Fibroblast of lung (primary cell): ENCODE measurements around the gene C11orf86. TPM values are rescaled to one million over a fixed set of nuclear protein-coding genes. Genes with fewer than 3 reads are reported as not detected.
A peak's percentile ranks its signal among the peaks of the same experiment; 100 is the strongest.

Source experiments
- DNase-seq, 2 donors: peaks; one replicate each; pipeline versions ENCODE4 v3.0.0 to v3.0.0-alpha.2; 2010; ENCODE audit warnings: low read depth in 2 of 2
- H2AFZ ChIP-seq: 2 replicates; pipeline ENCODE4 v1.5.1; 2012; ENCODE audit warnings: low read length, control low read depth, inconsistent platforms
- H3K27ac ChIP-seq: 2 replicates; pipeline ENCODE4 v1.5.1; 2011; ENCODE audit warnings: low read length, control low read depth; ENCODE audit not compliant: insufficient read depth
- H3K27me3 ChIP-seq: 2 replicates; pipeline ENCODE4 v1.5.1; 2011; ENCODE audit warnings: mild to moderate bottlenecking, low read length; ENCODE audit not compliant: control insufficient read depth, insufficient read depth
- H3K36me3 ChIP-seq: 2 replicates; pipeline ENCODE4 v1.5.1; 2011; ENCODE audit warnings: low read length; ENCODE audit not compliant: control insufficient read depth, insufficient read depth
- H3K4me1 ChIP-seq: 2 replicates; pipeline ENCODE4 v1.5.1; 2011; ENCODE audit warnings: low read length; ENCODE audit not compliant: control insufficient read depth, insufficient read depth; ENCODE audit errors: extremely low read depth
- H3K4me2 ChIP-seq: 2 replicates; pipeline ENCODE4 v1.5.1; 2011; ENCODE audit warnings: low read length, control low read depth; ENCODE audit not compliant: insufficient read depth; ENCODE audit errors: extremely low read depth
- H3K4me3 ChIP-seq, 4 experiments: fragments of 200-600 bp in 1 of 4; sonication (generic) in 1 of 4; replicated peaks in 1 of 4; 2 replicates each; pipeline ENCODE4 v1.5.1; 2011 to 2016; ENCODE audit warnings: low read length in 4 of 4, low read depth in 3 of 4, mild to moderate bottlenecking in 3 of 4, control low read depth in 2 of 4, inconsistent platforms in 1 of 4, mixed read lengths in 1 of 4; ENCODE audit not compliant: insufficient read depth in 1 of 4; ENCODE audit errors: control extremely low read depth in 1 of 4
- H3K79me2 ChIP-seq: 2 replicates; pipeline ENCODE4 v1.5.1; 2012; ENCODE audit warnings: mild to moderate bottlenecking, low read length, inconsistent platforms; ENCODE audit not compliant: control insufficient read depth, insufficient read depth
- H3K9ac ChIP-seq: 2 replicates; pipeline ENCODE4 v1.5.1; 2011; ENCODE audit warnings: mild to moderate bottlenecking, low read length, control low read depth; ENCODE audit not compliant: insufficient read depth
- H3K9me3 ChIP-seq: 2 replicates; pipeline ENCODE4 v1.5.1; 2012; ENCODE audit warnings: low read depth, low read length; ENCODE audit not compliant: control insufficient read depth, insufficient read depth
- H4K20me1 ChIP-seq: 2 replicates; pipeline ENCODE4 v1.5.1; 2011; ENCODE audit warnings: low read length; ENCODE audit not compliant: control insufficient read depth, insufficient read depth; ENCODE audit errors: extremely low read depth
- CTCF ChIP-seq, 2 donors: IDR thresholded peaks in 1 of 2; conservative IDR thresholded peaks in 1 of 2; 1 replicate in 1 of 2; 2 replicates in 1 of 2; pipeline ENCODE4 v1.5.1; 2011 to 2012; ENCODE audit warnings: low read length in 2 of 2, control low read depth in 1 of 2, inconsistent platforms in 1 of 2, low read depth in 1 of 2, mild to moderate bottlenecking in 1 of 2
- EZH2 ChIP-seq: IDR thresholded peaks from 2 replicates; pipeline ENCODE4 v1.5.1; 2012; ENCODE audit warnings: low read length, control low read depth, mild to moderate bottlenecking; ENCODE audit errors: missing control alignments
- polyA plus RNA-seq, 2 donors: library from polyadenylated mRNA; depleted of rRNA in 1 of 2; stranded (reverse) in 1 of 2; unstranded in 1 of 2; fragments of >200 nt; gene quantifications; 2 replicates each; pipeline ENCODE4 v1.2.1, GENCODE V29; 2011 to 2012; ENCODE audit warnings: missing spikeins in 1 of 2
- total RNA-seq: library from RNA; depleted of rRNA; stranded (reverse); fragments of >200 nt; gene quantifications from 2 replicates; pipeline ENCODE4 v1.2.1, GENCODE V29; 2014

C11orf86 gene
- total and polyA plus RNA-seq, 2 donors (not counting 1 experiment from before 2014, with no cell fraction given): not detected

DNA sequence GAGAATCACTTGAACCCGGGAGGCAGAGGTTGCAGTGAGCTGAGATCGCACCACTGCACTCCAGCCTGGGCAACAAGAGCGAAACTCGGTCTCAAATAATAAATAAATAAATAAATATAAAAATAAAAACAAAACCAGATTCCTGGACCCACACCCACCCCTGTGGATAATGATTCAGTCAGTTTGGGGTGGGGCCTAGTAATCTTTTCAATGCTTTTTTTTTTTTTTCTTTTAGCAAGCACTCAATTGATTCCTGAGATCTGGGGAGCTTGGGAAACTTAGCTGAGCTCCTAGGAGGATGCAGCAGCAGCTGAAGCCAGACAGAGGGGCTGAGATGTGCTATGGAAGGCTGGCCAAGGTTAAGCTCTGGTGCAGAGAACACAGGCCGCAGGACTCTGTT lies 12.3 kb upstream of the C11orf86 start:
- Histone ChIP-seq H3K36me3 (no peaks in the 10 kb centered on the region), H2AFZ (no peak overlapping the region), H3K27ac (no peak overlapping the region), H3K9ac (no peak overlapping the region), H3K27me3 (no peaks in the 10 kb centered on the region), H3K4me1 (peaks cover 6% of the 10 kb centered on the region), H4K20me1 (no peaks in the 10 kb centered on the region), H3K4me3 (no peak overlapping the region), H3K4me2 (no peak overlapping the region), H3K79me2 (no peaks in the 10 kb centered on the region), H3K9me3 (no peaks in the 10 kb centered on the region)
- no peak for TF ChIP-seq CTCF (conservative IDR thresholded peaks at IDR 0.05 in 1 of 2, IDR thresholded peaks at IDR 0.05 in 1 of 2; ENCODE audit: low read depth in 1 of 2, low read length in 2 of 2)
- no peak for TF ChIP-seq EZH2
- DNase-seq: no peak

GRCh38 chr11:66964495-66964894 lies 10.6 kb upstream of the C11orf86 start:
- Histone ChIP-seq H2AFZ (peak overlapping the region; percentile 46), H3K4me3 (no peak overlapping the region), H3K79me2 (no peaks in the 10 kb centered on the region), H3K36me3 (no peaks in the 10 kb centered on the region), H3K4me1 (peaks cover 11% of the 10 kb centered on the region), H3K9ac (no peak overlapping the region), H3K27ac (no peak overlapping the region), H4K20me1 (no peaks in the 10 kb centered on the region), H3K4me2 (no peak overlapping the region), H3K27me3 (no peaks in the 10 kb centered on the region), H3K9me3 (no peaks in the 10 kb centered on the region)
- no peak for TF ChIP-seq EZH2
- TF ChIP-seq CTCF (conservative IDR thresholded peaks at IDR 0.05 in 1 of 2, IDR thresholded peaks at IDR 0.05 in 1 of 2; ENCODE audit: low read depth in 1 of 2, low read length in 2 of 2): no peak
- no peak for DNase-seq

- DNase-seq: no peak
- Histone ChIP-seq H3K9ac (no peak overlapping the region), H3K36me3 (no peaks in the 10 kb centered on the region), H3K9me3 (no peaks in the 10 kb centered on the region), H3K27me3 (no peaks in the 10 kb centered on the region), H3K4me1 (peaks cover 27% of the 10 kb centered on the region), H2AFZ (no peak overlapping the region), H3K4me2 (no peak overlapping the region), H3K79me2 (no peaks in the 10 kb centered on the region), H3K27ac (no peak overlapping the region), H4K20me1 (no peaks in the 10 kb centered on the region), H3K4me3 (no peak overlapping the region)
- TF ChIP-seq EZH2: no peak
Observed at GRCh38 chr11:66966351-66966750, 8.8 kb upstream of the C11orf86 start.
